Breast epithelium (tissue), 4 donors: ENCODE measurements around the gene SLC17A7. TPM values are rescaled to one million over a fixed set of nuclear protein-coding genes. Genes with fewer than 3 reads are reported as not detected.
A peak's percentile ranks its signal among the peaks of the same experiment; 100 is the strongest.

Experiments used
- DNase-seq, 2 donors: peaks; one replicate each; pipeline ENCODE4 v3.0.0-alpha.2; 2019; ENCODE audit warnings: low spot score in 2 of 2
- H3K27ac ChIP-seq, 2 donors: fragments of 200-600 bp; sonication (generic) in 1 of 2; one replicate each; pipeline ENCODE4 v1.5.1; 2016 to 2019; ENCODE audit warnings: mild to moderate bottlenecking in 1 of 2
- H3K27me3 ChIP-seq, 2 donors: fragments of 200-600 bp; sonication (generic) in 1 of 2; one replicate each; pipeline versions ENCODE4 v1.5.1 to v1.6.0; 2017 to 2019; ENCODE audit warnings: control low read depth in 1 of 2, mild to moderate bottlenecking in 1 of 2
- H3K36me3 ChIP-seq: fragments of 200-600 bp; one replicate; pipeline ENCODE4 v1.5.1; 2019
- H3K4me1 ChIP-seq, 2 donors: fragments of 200-600 bp; sonication (generic); one replicate each; pipeline ENCODE4 v1.5.1; 2016 to 2019; ENCODE audit warnings: control low read depth in 1 of 2
- H3K4me3 ChIP-seq, 3 donors: fragments of 200-600 bp; sonication (generic); 1 replicate in 2 of 3; 2 replicates in 1 of 3; pipeline ENCODE4 v1.5.1; 2016 to 2019; ENCODE audit warnings: mild to moderate bottlenecking in 3 of 3, moderate library complexity in 2 of 3
- H3K9me3 ChIP-seq, 2 donors: fragments of 200-600 bp; sonication (generic) in 1 of 2; one replicate each; pipeline ENCODE4 v1.5.1; 2016 to 2019; ENCODE audit warnings: control low read depth in 1 of 2
- CTCF ChIP-seq, 3 donors: fragments of 450-650 bp; IDR thresholded peaks; one replicate each; pipeline ENCODE4 v1.5.1; 2016 to 2017; ENCODE audit warnings: antibody characterized with exemption in 3 of 3, mild to moderate bottlenecking in 3 of 3, moderate library complexity in 3 of 3
- POLR2A ChIP-seq: fragments of 450-650 bp; IDR thresholded peaks from one replicate; pipeline ENCODE4 v1.6.1; 2016; ENCODE audit warnings: antibody characterized with exemption, mild to moderate bottlenecking, moderate library complexity
- POLR2AphosphoS5 ChIP-seq, 3 donors: sonication (generic); formaldehyde crosslinking; IDR thresholded peaks; one replicate each; pipeline ENCODE4 v1.6.1; 2017; ENCODE audit warnings: antibody characterized with exemption in 3 of 3
- intact Hi-C: fragments of 100-400 bp; cut with DNase I; formaldehyde crosslinking; loops from one replicate; pipeline ENCODE4 v1.15.1; 2023; ENCODE audit warnings: low total_unique reads
- total RNA-seq, 3 donors: library from RNA; depleted of rRNA; stranded (reverse); fragments of >200 nt; gene quantifications; one replicate each; pipeline ENCODE4 v1.1.0, GENCODE V29; 2016

The SLC17A7 gene
- total RNA-seq, 3 donors from 2014 or later = 0.44 to 4.3 (median 0.98) TPM

GRCh38 chr19:49387936-49388372 lies 53.4 kb downstream of the SLC17A7 start, which contains the start of gene KASH5:
Gene KASH5 (plus strand): TSS chr19:49388249. CDS start chr19:49390884, 2,635 bp downstream.
- no peaks in the 10 kb centered on the region for H3K4me1 ChIP-seq
- no peak within 1 kb of the TSS for H3K27ac ChIP-seq
- peaks cover 0 to 4% of the 10 kb centered on the region in 2 donors for H3K9me3 ChIP-seq
- peak within 1 kb of the TSS; percentile 11 to 52 (median 29) for H3K4me3 ChIP-seq
- peak; percentile 75 to 82 for DNase-seq
- no peak for TF ChIP-seq POLR2AphosphoS5 (IDR thresholded peaks at IDR 0.05)
- no peak for TF ChIP-seq POLR2A
- no peak for TF ChIP-seq CTCF (IDR thresholded peaks at IDR 0.05)
- intact Hi-C loops = no loop called here
- no peaks in the 10 kb centered on the region for H3K27me3 ChIP-seq
- H3K36me3 ChIP-seq = no peaks in the 10 kb centered on the region

- no peak overlapping the region for H3K4me3 ChIP-seq
- no peaks in the 10 kb centered on the region for H3K4me1 ChIP-seq
- intact Hi-C loops = no loop called here
- DNase-seq = no peak
- H3K27me3 ChIP-seq = no peaks in the 10 kb centered on the region
- H3K9me3 ChIP-seq = peaks cover 2 to 17% of the 10 kb centered on the region in 2 donors
- H3K27ac ChIP-seq = no peak overlapping the region
- TF ChIP-seq CTCF (IDR thresholded peaks at IDR 0.05) (no peak), POLR2AphosphoS5 (IDR thresholded peaks at IDR 0.05) (no peak), POLR2A (no peak)
- no peaks in the 10 kb centered on the region for H3K36me3 ChIP-seq
Measured at GRCh38 chr19:49383599-49383998, 57.7 kb downstream of the SLC17A7 start.

GRCh38 chr19:49382639-49383038 lies 58.7 kb downstream of the SLC17A7 start:
- H3K27ac ChIP-seq = no peak overlapping the region
- intact Hi-C loops = no loop called here
- no peaks in the 10 kb centered on the region for H3K4me1 ChIP-seq
- H3K36me3 ChIP-seq = no peaks in the 10 kb centered on the region
- no peaks in the 10 kb centered on the region for H3K27me3 ChIP-seq
- no peak overlapping the region for H3K4me3 ChIP-seq
- H3K9me3 ChIP-seq = peaks cover 2 to 17% of the 10 kb centered on the region in 2 donors
- no peak for DNase-seq
- TF ChIP-seq POLR2A = no peak
- no peak for TF ChIP-seq POLR2AphosphoS5 (IDR thresholded peaks at IDR 0.05)
- TF ChIP-seq CTCF (IDR thresholded peaks at IDR 0.05) = no peak

GRCh38 chr19:49380391-49380790 lies 60.9 kb downstream of the SLC17A7 start:
- DNase-seq = no peak
- intact Hi-C loops = no loop called here
- Histone ChIP-seq H3K27ac (no peak overlapping the region), H3K9me3 (peaks cover 2 to 17% of the 10 kb centered on the region in 2 donors), H3K4me3 (no peak overlapping the region), H3K27me3 (no peaks in the 10 kb centered on the region), H3K36me3 (no peaks in the 10 kb centered on the region), H3K4me1 (no peaks in the 10 kb centered on the region)
- TF ChIP-seq POLR2A (no peak), CTCF (IDR thresholded peaks at IDR 0.05) (no peak), POLR2AphosphoS5 (IDR thresholded peaks at IDR 0.05) (no peak)

Other genes with a start within 250 kb of the SLC17A7 start
- 1 to 10 TPM; 1.2 to 2.7 (median 2.0) TPM for gene SLC6A16, start 116.3 kb downstream of the SLC17A7 start, total RNA-seq
- gene CD37, start 106.1 kb downstream of the SLC17A7 start, total RNA-seq = 10 to 100 TPM in 2 of 3 donors, 1 to 10 TPM in 1; 2.9 to 19.7 (median 15.4) TPM
- 10 to 100 TPM; 24.9 to 30.0 (median 25.1) TPM for gene TEAD2, start 79.1 kb downstream of the SLC17A7 start, total RNA-seq
- 1 to 10 TPM in 1 of 3 donors, under 1 TPM in 1, not detected in 1; 0.64 to 1.8 TPM for gene DKKL1, start 77.7 kb downstream of the SLC17A7 start, total RNA-seq
- 1 to 10 TPM in 1 of 3 donors, not detected in 2; 1.9 TPM for gene KASH5, start 53.3 kb downstream of the SLC17A7 start, total RNA-seq
- not detected for gene PTH2, start 18.1 kb downstream of the SLC17A7 start, total RNA-seq
- not detected for gene GFY, start 16.1 kb downstream of the SLC17A7 start, total RNA-seq
- 100 to 1,000 TPM in 2 of 3 donors, 10 to 100 TPM in 1; 94.4 to 121 (median 106) TPM for gene PIH1D1, start 10.3 kb upstream of the SLC17A7 start, total RNA-seq
- 10 to 100 TPM; 20.6 to 34.4 (median 32.2) TPM for gene ALDH16A1, start 11.7 kb upstream of the SLC17A7 start, total RNA-seq
- gene FLT3LG, start 32.7 kb upstream of the SLC17A7 start, total RNA-seq = 1 to 10 TPM; 4.3 to 7.0 (median 4.6) TPM
- gene RPL13A, start 46.1 kb upstream of the SLC17A7 start, total RNA-seq = 1,000 to 10,000 TPM; 3,591 to 5,468 (median 4,346) TPM
- gene RPS11, start 54.9 kb upstream of the SLC17A7 start, total RNA-seq = 1,000 to 10,000 TPM; 5,709 to 7,550 (median 5,876) TPM
- 100 to 1,000 TPM; 164 to 389 (median 199) TPM for gene FCGRT, start 71.1 kb upstream of the SLC17A7 start, total RNA-seq
- 10 to 100 TPM; 17.3 to 40.2 (median 34.7) TPM for gene RCN3, start 86.5 kb upstream of the SLC17A7 start, total RNA-seq
- gene NOSIP, start 139.0 kb upstream of the SLC17A7 start, total RNA-seq = 10 to 100 TPM; 54.7 to 60.0 (median 57.4) TPM
- gene PRRG2, start 139.8 kb upstream of the SLC17A7 start, total RNA-seq = 10 to 100 TPM in 2 of 3 donors, under 1 TPM in 1; 0.32 to 16.1 (median 10.2) TPM
- gene PRR12, start 149.7 kb upstream of the SLC17A7 start, total RNA-seq = 1 to 10 TPM; 6.2 to 8.8 (median 6.3) TPM
- 100 to 1,000 TPM in 1 of 3 donors, 10 to 100 TPM in 2; 34.8 to 114 (median 41.0) TPM for gene RRAS, start 198.6 kb upstream of the SLC17A7 start, total RNA-seq
- gene SCAF1, start 200.7 kb upstream of the SLC17A7 start, total RNA-seq = 10 to 100 TPM in 2 of 3 donors, 1 to 10 TPM in 1; 9.8 to 15.4 (median 10.6) TPM
- 100 to 1,000 TPM in 1 of 3 donors, 10 to 100 TPM in 2; 39.7 to 100 (median 52.4) TPM for gene IRF3, start 224.3 kb upstream of the SLC17A7 start, total RNA-seq
- gene BCL2L12, start 224.4 kb upstream of the SLC17A7 start, total RNA-seq = 10 to 100 TPM in 1 of 3 donors, 1 to 10 TPM in 2; 5.1 to 11.7 (median 8.5) TPM
- gene PRMT1, start 235.7 kb upstream of the SLC17A7 start, total RNA-seq = 100 to 1,000 TPM; 137 to 227 (median 154) TPM
- 1 to 10 TPM; 1.3 to 2.9 (median 1.4) TPM for gene ADM5, start 248.1 kb upstream of the SLC17A7 start, total RNA-seq
- gene CPT1C, start 249.6 kb upstream of the SLC17A7 start, total RNA-seq = 10 to 100 TPM in 1 of 3 donors, 1 to 10 TPM in 1, under 1 TPM in 1; 0.80 to 14.4 (median 2.8) TPM